Fibroblast of gingiva (primary cell): ENCODE results near the gene OSBPL5.
A peak's percentile ranks its signal among the peaks of the same experiment; 100 is the strongest.

Source experiments
- DNase-seq: peaks from one replicate; pipeline ENCODE4 v3.0.0-alpha.2; 2011; ENCODE audit warnings: low read depth

Gene OSBPL5

DNA sequence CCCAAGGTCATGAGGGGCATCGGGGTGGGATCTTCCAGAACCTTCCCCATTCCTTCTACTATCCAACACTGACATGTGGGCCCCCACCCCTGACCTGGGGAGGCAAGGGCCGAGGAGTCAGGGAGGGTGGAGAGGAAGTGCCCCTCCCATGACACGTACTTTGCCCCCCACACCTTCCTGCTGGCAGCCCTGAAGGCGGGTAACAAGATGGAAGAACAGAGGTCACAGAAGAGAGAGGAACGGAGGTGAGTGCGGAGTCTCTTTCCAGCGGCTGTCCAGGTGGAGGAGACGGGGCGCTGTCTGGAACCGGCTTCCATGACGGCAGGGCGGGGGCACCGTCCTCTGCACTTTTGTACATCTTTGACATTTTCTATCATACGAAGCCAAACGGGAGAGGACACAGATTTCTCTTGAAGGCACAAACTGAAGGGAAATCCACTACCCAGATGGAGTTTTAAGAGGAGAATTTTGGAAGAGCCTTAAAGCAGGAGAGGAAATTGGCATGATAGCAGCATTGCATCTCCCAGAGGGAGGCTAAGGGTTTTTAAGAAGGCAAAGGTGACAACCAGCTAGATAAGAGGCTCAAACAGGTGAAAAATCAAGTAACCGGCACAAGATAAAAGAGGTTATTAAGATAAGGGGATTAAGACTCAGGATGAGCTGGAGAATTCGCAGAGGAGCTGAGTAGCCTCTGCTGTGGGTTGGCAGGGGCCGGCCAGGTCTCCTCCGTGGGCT is 16.7 kb downstream of the OSBPL5 start:
- DNase-seq: no peak

- DNase-seq: no peak
Observed at GRCh38 chr11:3147626-3148025, 17.5 kb downstream of the OSBPL5 start.

DNA sequence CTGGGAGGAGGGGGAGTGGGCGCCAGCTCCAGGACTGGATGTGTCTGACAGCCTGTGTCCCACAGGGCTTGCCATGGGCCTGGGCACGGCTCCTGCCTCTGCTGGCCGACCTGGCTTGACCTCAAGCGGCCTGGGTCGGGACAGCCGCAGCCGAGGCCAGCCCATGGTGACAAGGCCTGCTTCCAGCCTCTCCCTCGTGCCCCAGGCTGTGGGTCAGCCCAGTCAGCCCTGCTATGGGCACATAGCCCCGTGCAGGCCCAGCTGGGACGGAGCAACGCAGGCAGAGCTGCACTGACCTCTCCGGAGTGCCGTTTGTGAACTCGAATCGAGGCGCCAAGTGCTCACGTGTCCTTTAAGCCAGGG is 17.9 kb downstream of the OSBPL5 start:
- DNase-seq: peak; percentile 50

GRCh38 chr11:3146612-3147256 is 18.4 kb downstream of the OSBPL5 start:
- peak; percentile 56 for DNase-seq

DNA sequence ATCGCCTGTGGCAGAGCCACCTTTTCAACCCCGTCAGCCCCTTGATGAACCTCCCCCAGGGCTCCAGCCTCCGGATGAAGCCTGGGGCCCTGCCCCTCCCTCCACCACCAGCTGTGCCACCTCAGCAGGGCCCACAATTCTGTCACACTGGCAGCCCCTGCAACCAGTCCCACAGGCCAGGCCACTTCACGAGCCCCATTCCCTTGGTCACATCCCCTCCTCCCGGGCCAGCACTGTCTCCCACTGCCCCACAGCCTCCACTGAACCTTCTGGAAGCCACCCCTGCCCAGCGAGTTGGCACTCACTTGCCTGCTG is 19.9 kb downstream of the OSBPL5 start:
- DNase-seq: no peak

- no peak for DNase-seq
Observed at GRCh38 chr11:3144296-3145205, 20.6 kb downstream of the OSBPL5 start.

DNA sequence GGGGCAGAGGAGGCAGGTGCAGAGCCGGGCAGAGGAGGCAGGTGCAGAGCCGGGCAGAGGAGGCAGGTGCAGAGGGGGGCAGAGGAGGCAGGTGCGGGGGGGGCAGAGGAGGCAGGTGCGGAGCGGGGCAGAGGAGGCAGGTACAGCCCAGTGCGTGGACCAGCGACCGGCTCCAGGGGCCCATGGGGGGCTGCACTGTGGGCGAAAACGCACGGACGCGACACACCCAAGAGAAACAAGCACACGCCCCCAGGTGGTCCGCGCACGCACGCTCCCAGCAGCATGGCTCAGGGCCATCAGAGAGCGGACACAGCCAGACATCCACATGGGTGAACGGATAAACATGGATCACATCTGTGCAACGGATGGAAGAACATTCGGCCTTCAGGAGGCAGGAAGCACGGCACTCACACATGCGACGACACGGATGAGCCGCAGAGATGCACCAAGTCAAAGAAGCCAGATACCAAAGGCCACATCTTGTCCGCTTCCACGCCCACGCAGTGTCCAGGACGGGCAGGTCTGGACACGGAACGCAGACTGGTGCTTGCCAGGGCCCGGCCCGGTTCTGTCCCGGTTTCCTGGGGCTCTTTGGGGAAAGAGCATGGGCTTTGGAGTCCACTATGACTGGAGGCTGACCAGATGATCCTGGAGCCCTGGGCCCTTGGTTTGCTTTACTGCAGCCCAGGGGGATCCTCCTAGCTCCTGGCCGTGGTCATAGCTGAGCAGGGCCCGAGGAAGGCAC is 21.8 kb downstream of the OSBPL5 start:
- DNase-seq: no peak

GRCh38 chr11:3140291-3140603 is 24.9 kb downstream of the OSBPL5 start:
- no peak for DNase-seq

GRCh38 chr11:3139481-3140290 is 25.4 kb downstream of the OSBPL5 start:
- no peak for DNase-seq

DNA sequence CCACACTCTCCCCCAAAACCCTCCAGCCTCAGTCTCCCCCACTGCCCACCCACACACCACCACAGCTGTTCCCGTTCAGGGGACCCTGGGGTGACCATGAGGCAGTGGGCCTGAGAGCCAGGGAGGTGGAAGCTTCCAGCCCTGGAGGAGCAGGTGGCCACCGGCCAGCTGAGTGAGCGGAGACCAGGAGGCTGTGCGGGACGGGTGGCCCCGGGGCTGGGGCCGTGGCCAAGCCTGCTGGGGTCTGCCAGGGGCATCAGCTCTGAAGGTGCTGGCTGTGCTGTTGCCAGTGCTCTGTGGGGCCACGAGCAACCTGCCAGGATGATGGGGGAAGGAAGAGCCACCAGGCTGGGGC is 26.0 kb downstream of the OSBPL5 start:
- no peak for DNase-seq

GRCh38 chr11:3138178-3139085 is 26.7 kb downstream of the OSBPL5 start:
- DNase-seq: no peak

GRCh38 chr11:3137486-3138177 is 27.5 kb downstream of the OSBPL5 start:
- DNase-seq: no peak

DNA sequence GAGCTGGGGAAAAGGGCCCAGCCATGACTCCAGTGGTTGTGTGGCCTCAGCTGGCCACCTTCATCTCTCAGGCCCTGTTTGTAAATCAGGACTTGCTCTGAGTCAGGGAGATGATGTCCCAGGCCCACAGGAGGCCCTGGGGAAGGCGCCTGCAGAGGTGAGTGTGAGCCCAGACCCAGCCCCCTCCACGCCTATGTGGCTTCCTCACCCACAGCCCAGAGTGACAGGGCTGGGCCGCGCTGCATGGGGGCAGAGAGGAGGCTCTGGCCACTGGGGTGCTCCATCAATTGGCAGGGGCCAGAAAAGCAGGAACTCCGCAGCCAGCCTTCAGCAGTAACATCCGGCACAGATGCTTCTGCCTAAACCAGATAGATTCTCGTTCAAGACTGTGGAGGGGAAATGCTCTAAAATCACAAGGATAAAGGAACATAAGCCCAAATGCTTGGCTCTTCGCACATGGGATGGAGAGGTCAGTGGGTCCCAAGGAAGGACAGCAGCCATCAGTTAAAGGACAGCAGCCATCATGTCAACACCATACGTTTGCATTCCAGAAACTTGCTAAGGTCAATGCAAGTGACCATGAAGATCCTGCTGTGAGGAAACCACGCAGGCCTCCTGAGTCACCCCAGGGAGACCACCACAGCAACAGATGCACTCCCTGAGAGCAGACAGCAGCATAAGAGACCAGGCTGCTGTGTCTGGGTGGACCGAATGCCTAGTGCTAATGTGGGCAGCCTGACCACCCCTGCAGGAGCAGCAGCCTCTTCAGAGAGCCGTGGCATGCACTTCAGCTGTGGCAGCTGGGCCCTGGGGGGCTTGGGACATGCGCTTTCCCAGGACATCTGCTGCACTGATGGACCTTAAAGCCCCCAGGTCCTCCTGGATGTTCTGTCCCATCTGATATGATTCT is 28.3 kb downstream of the OSBPL5 start:
- DNase-seq: no peak

GRCh38 chr11:3135481-3136440 is 29.3 kb downstream of the OSBPL5 start:
- DNase-seq: no peak

DNA sequence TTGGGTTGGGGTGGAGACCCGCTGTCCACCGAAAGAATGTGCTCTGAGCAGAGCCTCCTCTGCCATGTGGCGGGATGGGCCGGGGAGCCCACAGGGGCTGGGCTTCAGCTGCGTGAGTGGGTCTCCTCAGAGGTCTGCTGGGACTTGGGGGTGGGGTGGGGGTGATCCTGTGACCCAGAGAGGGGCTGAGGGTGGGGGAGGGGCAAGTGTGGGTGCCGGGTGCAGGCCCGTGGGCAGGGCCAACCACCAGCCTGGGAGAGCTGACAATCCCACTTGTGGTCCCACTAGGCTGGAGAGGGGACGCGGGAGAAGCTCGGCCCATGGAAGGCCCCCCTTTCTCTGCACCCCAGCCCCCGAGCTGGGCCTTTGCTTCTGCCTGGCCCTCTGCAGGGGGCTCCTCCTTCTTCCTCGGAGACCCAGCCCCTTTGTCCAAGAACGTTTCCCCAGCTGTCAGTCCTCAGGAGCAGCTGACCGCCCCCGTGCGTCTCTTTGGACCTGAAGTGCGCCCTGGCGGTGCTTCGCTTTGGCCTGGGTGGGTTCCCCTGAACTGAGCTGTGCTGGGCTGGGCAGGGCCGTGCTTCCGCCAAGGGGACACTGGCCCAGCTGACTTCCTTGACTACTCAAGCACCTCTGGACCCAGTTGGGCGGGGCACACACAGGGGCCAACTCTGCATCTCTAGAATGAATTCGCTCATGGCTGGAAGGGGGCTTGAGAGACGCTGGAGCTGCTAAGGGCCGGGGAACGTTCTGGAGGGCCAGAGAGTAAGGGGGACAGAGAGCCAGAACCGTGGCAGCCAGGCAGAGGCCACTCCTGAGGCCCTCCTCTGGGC is 30.2 kb downstream of the OSBPL5 start:
- DNase-seq: no peak

GRCh38 chr11:3134218-3134621 is 30.9 kb downstream of the OSBPL5 start:
- DNase-seq: no peak
